ENCODE results near the gene SPAG5. TPM values are rescaled to one million over a fixed set of nuclear protein-coding genes. Genes with fewer than 3 reads are reported as not detected.
A peak's percentile ranks its signal among the peaks of the same experiment; 100 is the strongest.

Gene SPAG5
- total and polyA plus RNA-seq, 2 experiments from 2014 or later = 99.6 to 104 TPM

DNA sequence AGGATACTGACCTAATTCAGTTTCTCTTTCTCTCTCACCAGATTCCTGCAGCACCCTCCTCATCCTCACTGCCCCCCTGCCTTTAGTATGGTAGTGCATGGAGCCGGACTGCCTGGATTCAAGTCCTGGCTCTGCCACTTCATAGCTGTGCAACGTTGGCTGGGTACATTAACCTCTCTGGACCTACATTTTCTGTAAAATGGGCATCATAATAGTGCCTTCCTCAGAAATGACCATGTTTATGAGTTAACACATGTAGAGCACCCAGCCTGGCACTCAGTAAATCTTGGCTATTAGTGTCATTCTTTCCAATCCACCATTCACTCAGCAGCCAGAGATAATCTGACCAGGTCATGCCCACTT lies 53.7 kb downstream of the SPAG5 start (continued):
- TF ChIP-seq, protein P1, sequence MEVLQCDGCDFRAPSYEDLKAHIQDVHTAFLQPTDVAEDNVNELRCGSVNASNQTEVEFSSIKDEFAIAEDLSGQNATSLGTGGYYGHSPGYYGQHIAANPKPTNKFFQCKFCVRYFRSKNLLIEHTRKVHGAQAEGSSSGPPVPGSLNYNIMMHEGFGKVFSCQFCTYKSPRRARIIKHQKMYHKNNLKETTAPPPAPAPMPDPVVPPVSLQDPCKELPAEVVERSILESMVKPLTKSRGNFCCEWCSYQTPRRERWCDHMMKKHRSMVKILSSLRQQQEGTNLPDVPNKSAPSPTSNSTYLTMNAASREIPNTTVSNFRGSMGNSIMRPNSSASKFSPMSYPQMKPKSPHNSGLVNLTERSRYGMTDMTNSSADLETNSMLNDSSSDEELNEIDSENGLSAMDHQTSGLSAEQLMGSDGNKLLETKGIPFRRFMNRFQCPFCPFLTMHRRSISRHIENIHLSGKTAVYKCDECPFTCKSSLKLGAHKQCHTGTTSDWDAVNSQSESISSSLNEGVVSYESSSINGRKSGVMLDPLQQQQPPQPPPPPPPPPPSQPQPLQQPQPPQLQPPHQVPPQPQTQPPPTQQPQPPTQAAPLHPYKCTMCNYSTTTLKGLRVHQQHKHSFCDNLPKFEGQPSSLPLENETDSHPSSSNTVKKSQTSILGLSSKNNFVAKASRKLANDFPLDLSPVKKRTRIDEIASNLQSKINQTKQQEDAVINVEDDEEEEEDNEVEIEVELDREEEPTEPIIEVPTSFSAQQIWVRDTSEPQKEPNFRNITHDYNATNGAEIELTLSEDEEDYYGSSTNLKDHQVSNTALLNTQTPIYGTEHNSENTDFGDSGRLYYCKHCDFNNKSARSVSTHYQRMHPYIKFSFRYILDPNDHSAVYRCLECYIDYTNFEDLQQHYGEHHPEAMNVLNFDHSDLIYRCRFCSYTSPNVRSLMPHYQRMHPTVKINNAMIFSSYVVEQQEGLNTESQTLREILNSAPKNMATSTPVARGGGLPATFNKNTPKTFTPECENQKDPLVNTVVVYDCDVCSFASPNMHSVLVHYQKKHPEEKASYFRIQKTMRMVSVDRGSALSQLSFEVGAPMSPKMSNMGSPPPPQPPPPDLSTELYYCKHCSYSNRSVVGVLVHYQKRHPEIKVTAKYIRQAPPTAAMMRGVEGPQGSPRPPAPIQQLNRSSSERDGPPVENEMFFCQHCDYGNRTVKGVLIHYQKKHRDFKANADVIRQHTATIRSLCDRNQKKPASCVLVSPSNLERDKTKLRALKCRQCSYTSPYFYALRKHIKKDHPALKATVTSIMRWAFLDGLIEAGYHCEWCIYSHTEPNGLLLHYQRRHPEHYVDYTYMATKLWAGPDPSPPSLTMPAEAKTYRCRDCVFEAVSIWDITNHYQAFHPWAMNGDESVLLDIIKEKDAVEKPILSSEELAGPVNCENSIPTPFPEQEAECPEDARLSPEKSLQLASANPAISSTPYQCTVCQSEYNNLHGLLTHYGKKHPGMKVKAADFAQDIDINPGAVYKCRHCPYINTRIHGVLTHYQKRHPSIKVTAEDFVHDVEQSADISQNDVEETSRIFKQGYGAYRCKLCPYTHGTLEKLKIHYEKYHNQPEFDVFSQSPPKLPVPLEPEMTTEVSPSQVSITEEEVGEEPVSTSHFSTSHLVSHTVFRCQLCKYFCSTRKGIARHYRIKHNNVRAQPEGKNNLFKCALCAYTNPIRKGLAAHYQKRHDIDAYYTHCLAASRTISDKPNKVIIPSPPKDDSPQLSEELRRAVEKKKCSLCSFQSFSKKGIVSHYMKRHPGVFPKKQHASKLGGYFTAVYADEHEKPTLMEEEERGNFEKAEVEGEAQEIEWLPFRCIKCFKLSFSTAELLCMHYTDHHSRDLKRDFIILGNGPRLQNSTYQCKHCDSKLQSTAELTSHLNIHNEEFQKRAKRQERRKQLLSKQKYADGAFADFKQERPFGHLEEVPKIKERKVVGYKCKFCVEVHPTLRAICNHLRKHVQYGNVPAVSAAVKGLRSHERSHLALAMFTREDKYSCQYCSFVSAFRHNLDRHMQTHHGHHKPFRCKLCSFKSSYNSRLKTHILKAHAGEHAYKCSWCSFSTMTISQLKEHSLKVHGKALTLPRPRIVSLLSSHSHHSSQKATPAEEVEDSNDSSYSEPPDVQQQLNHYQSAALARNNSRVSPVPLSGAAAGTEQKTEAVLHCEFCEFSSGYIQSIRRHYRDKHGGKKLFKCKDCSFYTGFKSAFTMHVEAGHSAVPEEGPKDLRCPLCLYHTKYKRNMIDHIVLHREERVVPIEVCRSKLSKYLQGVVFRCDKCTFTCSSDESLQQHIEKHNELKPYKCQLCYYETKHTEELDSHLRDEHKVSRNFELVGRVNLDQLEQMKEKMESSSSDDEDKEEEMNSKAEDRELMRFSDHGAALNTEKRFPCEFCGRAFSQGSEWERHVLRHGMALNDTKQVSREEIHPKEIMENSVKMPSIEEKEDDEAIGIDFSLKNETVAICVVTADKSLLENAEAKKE (CRISPR knock-in tag; IDR thresholded peaks at IDR 0.05) = no peak
- TF ChIP-seq ZNF114 (CRISPR knock-in tag; IDR thresholded peaks at IDR 0.05) = no peak
- TF ChIP-seq, protein P2, sequence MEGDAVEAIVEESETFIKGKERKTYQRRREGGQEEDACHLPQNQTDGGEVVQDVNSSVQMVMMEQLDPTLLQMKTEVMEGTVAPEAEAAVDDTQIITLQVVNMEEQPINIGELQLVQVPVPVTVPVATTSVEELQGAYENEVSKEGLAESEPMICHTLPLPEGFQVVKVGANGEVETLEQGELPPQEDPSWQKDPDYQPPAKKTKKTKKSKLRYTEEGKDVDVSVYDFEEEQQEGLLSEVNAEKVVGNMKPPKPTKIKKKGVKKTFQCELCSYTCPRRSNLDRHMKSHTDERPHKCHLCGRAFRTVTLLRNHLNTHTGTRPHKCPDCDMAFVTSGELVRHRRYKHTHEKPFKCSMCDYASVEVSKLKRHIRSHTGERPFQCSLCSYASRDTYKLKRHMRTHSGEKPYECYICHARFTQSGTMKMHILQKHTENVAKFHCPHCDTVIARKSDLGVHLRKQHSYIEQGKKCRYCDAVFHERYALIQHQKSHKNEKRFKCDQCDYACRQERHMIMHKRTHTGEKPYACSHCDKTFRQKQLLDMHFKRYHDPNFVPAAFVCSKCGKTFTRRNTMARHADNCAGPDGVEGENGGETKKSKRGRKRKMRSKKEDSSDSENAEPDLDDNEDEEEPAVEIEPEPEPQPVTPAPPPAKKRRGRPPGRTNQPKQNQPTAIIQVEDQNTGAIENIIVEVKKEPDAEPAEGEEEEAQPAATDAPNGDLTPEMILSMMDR (conservative IDR thresholded peaks at IDR 0.05; ENCODE audit: low read depth in 2 of 2) = no peak
- no peak for TF ChIP-seq JUNB (IDR thresholded peaks at IDR 0.05; ENCODE audit: unreplicated experiment)

- ATAC-seq (0 out of 3 replicates have a peak, but pooled peaks have one; percentile 7), DNase-seq (ENCODE audit: low spot score) (peak; percentile 46)
- no peak overlapping the region for H3K4me3 ChIP-seq
- Mint-ChIP-seq H3K36me3 (ENCODE audit: low read depth) (no peaks in the 10 kb centered on the region; the same call in 2 of the 3 replicates), H3K27me3 (ENCODE audit: insufficient read depth, low read depth, poor library complexity) (peaks cover 11% of the 10 kb centered on the region), H3K4me1 (peaks cover 20% of the 10 kb centered on the region), H3K9me3 (no peaks in the 10 kb centered on the region), H3K27ac (no peak overlapping the region), H3K4me3 (no peak overlapping the region; the same call in 2 of the 3 replicates)
- H3K4me2 ChIP-seq = 0 out of 2 replicates have a peak overlapping the region, but pooled peaks have one; percentile 15
- no peaks in the 10 kb centered on the region for H4K20me1 ChIP-seq (replicated peaks; ENCODE audit: insufficient read depth)
- H3K4me1 ChIP-seq (ENCODE audit: insufficient read depth) = peaks cover 9% of the 10 kb centered on the region
- H3F3A ChIP-seq (replicated peaks; ENCODE audit: low read depth) = no peaks in the 10 kb centered on the region
- H3K36me3 ChIP-seq (ENCODE audit: insufficient read depth) = no peaks in the 10 kb centered on the region
- 0 out of 2 replicates have a peak overlapping the region, but pooled peaks have one; percentile 0 for H3K27ac ChIP-seq (ENCODE audit: low read depth)
- no peaks in the 10 kb centered on the region for H3K9me2 ChIP-seq (ENCODE audit: insufficient read depth)
- H2AFZ ChIP-seq = 0 out of 2 replicates have a peak overlapping the region, but pooled peaks have one; percentile 72
- H3K79me2 ChIP-seq (replicated peaks; ENCODE audit: insufficient read depth) = no peaks in the 10 kb centered on the region
- H3K27me3 ChIP-seq (ENCODE audit: insufficient read depth) = no peaks in the 10 kb centered on the region
- TF ChIP-seq CREB1 (CRISPR knock-in tag; IDR thresholded peaks at IDR 0.05; ENCODE audit: low read depth) = no peak
- TF ChIP-seq EZH2 (IDR thresholded peaks at IDR 0.05; ENCODE audit: low read depth, unreplicated experiment) = no peak
- no peak for TF ChIP-seq EZH2phosphoT487 (IDR thresholded peaks at IDR 0.05; ENCODE audit: unreplicated experiment)
Observed at GRCh38 chr17:28544402-28545140, 54.3 kb downstream of the SPAG5 start.

All from GM23338 (cell line).